Left lung (tissue), 10 donors: ENCODE results near the gene HOXA4. TPM values are rescaled to one million over a fixed set of nuclear protein-coding genes. Genes with fewer than 3 reads are reported as not detected.

Source experiments
- ATAC-seq: fragments of 200-7000 bp; cut with Tn5 transposase; one replicate; pipeline ENCODE4 v1.9.1; 2020; ENCODE audit warnings: moderate library complexity
- DNase-seq, 4 donors: peaks; one replicate each; pipeline ENCODE4 v3.0.0-alpha.2; 2013 to 2020
- H3K27ac ChIP-seq, 2 donors: fragments of 200-600 bp; sonication (generic) in 1 of 2; one replicate each; pipeline versions ENCODE4 v1.5.0 to v1.8.0; 2020 to 2021
- H3K27me3 ChIP-seq, 2 donors: fragments of 200-600 bp; sonication (generic) in 1 of 2; one replicate each; pipeline versions ENCODE4 v1.5.0 to v1.8.0; 2020 to 2021
- H3K36me3 ChIP-seq, 2 donors: fragments of 200-600 bp; sonication (generic) in 1 of 2; one replicate each; pipeline versions ENCODE4 v1.5.0 to v1.8.0; 2020 to 2021
- H3K4me1 ChIP-seq, 2 donors: fragments of 200-600 bp; one replicate each; pipeline ENCODE4 v1.8.0; 2021
- H3K4me3 ChIP-seq, 2 donors: fragments of 200-600 bp; sonication (generic) in 1 of 2; one replicate each; pipeline versions ENCODE4 v1.5.0 to v1.8.0; 2020 to 2021; ENCODE audit warnings: mild to moderate bottlenecking in 1 of 2
- H3K9me3 ChIP-seq, 2 donors: fragments of 200-600 bp; sonication (generic) in 1 of 2; one replicate each; pipeline versions ENCODE4 v1.5.0 to v1.8.0; 2020 to 2021
- CTCF ChIP-seq, 2 donors: fragments of 200-600 bp; sonication (generic) in 1 of 2; IDR thresholded peaks; one replicate each; pipeline versions ENCODE4 v1.5.0 to v1.8.0; 2021; ENCODE audit warnings: antibody characterized with exemption in 2 of 2
- intact Hi-C, 2 donors: fragments of 100-400 bp; cut with DNase I; formaldehyde crosslinking; loops; one replicate each; pipeline versions ENCODE4 v1.11.2 to v1.14.2; 2022
- polyA plus RNA-seq, 6 donors: library from polyadenylated mRNA; unstranded; fragments of 120-200 nt; gene quantifications; one replicate each; pipeline ENCODE4 v1.2.1, GENCODE V29; 2013; ENCODE audit not compliant: insufficient read length in 6 of 6
- total RNA-seq, 2 donors: library from RNA; stranded (reverse); fragmentation: NEBNext Ultra II Directional; extraction: Animal tissue kit (Norgen Biotek cat#: 25700); gene quantifications; one replicate each; pipeline ENCODE4 v1.2.1, GENCODE V29; 2021
- donor health status: DM: no; HTN: yes; CAD: no.
- donor health status: DM: no; HTN: no; CAD: no.

Gene HOXA4
- total and polyA plus RNA-seq, 8 donors = 3.4 to 35.8 (median 34.1) TPM

DNA sequence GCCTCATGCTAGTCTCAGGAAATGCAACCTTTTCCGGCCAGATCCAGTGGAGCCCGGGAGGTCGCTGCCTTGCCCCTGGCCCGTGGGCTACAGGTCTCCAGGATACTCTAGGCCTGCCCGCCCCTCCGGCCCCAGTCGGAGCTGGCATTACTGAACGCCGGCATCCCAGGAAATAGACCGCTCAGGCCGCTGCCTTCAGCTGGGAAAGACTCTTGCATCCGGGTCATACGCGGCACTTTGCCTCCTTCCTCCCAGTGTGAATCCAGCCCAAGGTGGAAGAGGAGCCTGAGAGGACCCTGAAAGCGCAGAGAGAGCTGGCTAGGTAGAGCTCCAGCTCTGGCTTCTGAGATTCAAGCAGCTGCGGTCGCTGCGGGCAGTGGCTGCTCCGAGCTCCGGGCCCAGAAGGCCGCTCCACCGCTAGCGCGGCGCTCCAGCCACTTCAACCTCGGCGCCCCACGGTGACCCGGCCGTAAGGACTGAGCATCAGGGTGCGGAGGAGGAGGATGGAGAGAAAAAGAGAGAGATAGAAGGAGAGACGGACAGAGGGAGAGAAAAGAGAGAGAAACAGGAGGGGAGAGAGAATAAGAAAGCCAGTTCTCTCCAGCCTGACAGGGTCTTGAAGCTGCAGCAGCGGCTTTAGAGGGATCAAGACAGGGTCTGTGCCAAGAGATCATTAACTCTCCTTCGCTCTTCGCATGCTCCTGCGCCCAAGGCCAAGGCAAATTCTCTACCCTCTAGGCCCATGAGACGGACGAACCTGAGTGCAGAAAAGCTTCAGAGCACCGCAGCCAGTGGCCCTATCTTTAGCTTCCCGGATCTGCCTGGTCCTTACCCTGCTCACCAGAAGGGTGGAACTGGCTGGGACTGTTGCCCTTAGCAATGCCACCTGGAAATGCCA lies 45.3 kb upstream of the HOXA4 start:
- ATAC-seq (no peak), DNase-seq (peak in 2 of 4 donors; percentile 2 to 21)
- Histone ChIP-seq H3K4me1 (peaks cover 8 to 43% of the 10 kb centered on the region in 2 donors), H3K27ac (no peak overlapping the region), H3K27me3 (peaks cover 100% of the 10 kb centered on the region in 2 donors), H3K4me3 (no peak overlapping the region), H3K9me3 (no peaks in the 10 kb centered on the region), H3K36me3 (no peaks in the 10 kb centered on the region)
- intact Hi-C loops = no loop called here
- no peak for TF ChIP-seq CTCF (IDR thresholded peaks at IDR 0.05)

DNA sequence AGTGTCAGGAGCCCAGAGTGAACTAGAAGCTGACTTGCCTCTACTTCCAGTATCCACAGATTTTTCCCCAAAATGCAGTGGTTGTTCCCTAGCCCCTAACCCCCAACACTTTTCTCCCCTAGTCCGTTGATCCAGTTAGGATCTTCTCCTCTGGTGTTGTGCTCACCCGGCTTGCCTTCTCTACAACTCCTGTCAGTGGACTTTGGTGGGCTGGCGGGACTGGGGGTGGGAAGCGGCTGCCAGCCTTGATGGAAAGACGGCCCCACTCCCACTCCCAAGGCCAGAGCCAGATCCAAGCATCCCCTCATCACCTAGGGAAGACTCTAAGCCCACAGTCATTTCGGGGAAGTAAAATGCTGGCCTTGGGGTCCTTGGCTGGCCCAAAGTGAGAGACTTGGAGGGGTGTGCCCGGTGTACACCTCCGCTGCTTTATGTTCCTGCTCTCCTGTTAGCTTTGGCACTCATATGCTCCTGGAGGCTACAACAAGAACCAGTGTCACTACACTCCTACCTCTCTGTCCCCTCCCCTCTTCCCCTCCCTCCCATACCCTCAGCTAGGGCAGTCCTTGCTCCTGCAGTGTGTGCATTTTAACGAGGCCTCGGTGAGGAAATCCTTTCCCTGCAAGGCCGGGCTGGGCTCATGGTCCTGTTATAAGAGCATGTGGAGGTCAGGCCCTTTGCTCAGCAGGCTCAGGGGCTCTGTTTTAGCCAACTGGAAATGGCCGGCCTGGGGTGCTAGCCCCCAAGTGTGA lies 44.5 kb upstream of the HOXA4 start:
- no peak for ATAC-seq
- Histone ChIP-seq H3K4me3 (no peak overlapping the region), H3K9me3 (no peaks in the 10 kb centered on the region), H3K27ac (no peak overlapping the region), H3K4me1 (peaks cover 6 to 44% of the 10 kb centered on the region in 2 donors), H3K36me3 (no peaks in the 10 kb centered on the region), H3K27me3 (peaks cover 100% of the 10 kb centered on the region in 2 donors)
- TF ChIP-seq CTCF (IDR thresholded peaks at IDR 0.05) = no peak
- intact Hi-C loops = no loop called here
- DNase-seq = peak in 1 of 4 donors; percentile 14

- Histone ChIP-seq H3K4me3 (peak within 1 kb of the TSS; percentile 12 to 47), H3K9me3 (no peaks in the 10 kb centered on the region), H3K4me1 (peaks cover 0 to 44% of the 10 kb centered on the region in 2 donors), H3K36me3 (no peaks in the 10 kb centered on the region), H3K27me3 (peaks cover 100% of the 10 kb centered on the region in 2 donors), H3K27ac (no peak within 1 kb of the TSS)
- peak in 1 of 4 donors; percentile 22 for DNase-seq
- TF ChIP-seq CTCF (IDR thresholded peaks at IDR 0.05) = no peak
- intact Hi-C loops = no loop called here
- no peak for ATAC-seq
These were observed 43.7 kb upstream of the HOXA4 start, which contains the start of gene HOXA10 for GRCh38 chr7:27173956-27174873. Gene HOXA10, minus strand, starts transcription at chr7:27174320. Its CDS starts 14 bp downstream, at chr7:27174306.

- Histone ChIP-seq H3K27ac (no peak overlapping the region), H3K4me1 (peaks cover 0 to 46% of the 10 kb centered on the region in 2 donors), H3K9me3 (no peaks in the 10 kb centered on the region), H3K36me3 (no peaks in the 10 kb centered on the region), H3K4me3 (peak overlapping the region; percentile 12 to 47), H3K27me3 (peaks cover 100% of the 10 kb centered on the region in 2 donors)
- intact Hi-C loops = no loop called here
- TF ChIP-seq CTCF (IDR thresholded peaks at IDR 0.05) = no peak
- peak; percentile 69 for ATAC-seq
- DNase-seq = peak in 2 of 4 donors; percentile 43 to 92
These were observed 43.0 kb upstream of the HOXA4 start for GRCh38 chr7:27173511-27173955.
